Endothelial cell of umbilical vein (primary cell): ENCODE measurements around the gene RCOR1. TPM values are rescaled to one million over a fixed set of nuclear protein-coding genes. Genes with fewer than 3 reads are reported as not detected.

Experiments
- BruUV-seq: library from RNA; stranded (reverse); fragments of 400-500 nt; replicated peaks from 2 replicates; lab custom pipeline; 2021; lab: Mats Ljungman, UMichigan
- CTCF ChIA-PET: fragments of 300-600, 350-600 bp; sonication (Branson Sonifier 250); formaldehyde crosslinking; loops from one replicate; lab custom pipeline; 2021; ENCODE audit warnings: antibody characterized with exemption, inconsistent platforms; lab: Charles Lee
- POLR2A ChIA-PET: fragments of 300-600, 350-600 bp; sonication (Branson Sonifier 250); formaldehyde crosslinking; loops from one replicate; lab custom pipeline; 2021; ENCODE audit warnings: antibody characterized with exemption, inconsistent platforms; lab: Charles Lee
- DNase-seq: peaks from one replicate; pipeline ENCODE4 v3.0.0-alpha.2; 2011; ENCODE audit warnings: low read depth, low spot score
- FAIRE-seq: peaks from 2 replicates; lab custom pipeline; 2011; peaks lifted over from hg19 to GRCh38; lab: Jason Lieb, UNC
- H2AFZ ChIP-seq: 2 replicates; pipeline ENCODE4 v1.6.0; 2012; ENCODE audit warnings: low read depth, low read length, control low read depth, inconsistent platforms
- H3K27ac ChIP-seq: 2 replicates; pipeline ENCODE4 v1.5.1; 2011; ENCODE audit warnings: low read depth, mild to moderate bottlenecking, control low read depth, low read length, moderate library complexity; ENCODE audit not compliant: insufficient read depth
- H3K27me3 ChIP-seq, 2 experiments: 2 replicates each; pipeline versions ENCODE4 v1.6.0 to v1.6.1; 2011; ENCODE audit warnings: low read length in 2 of 2, mixed read lengths in 1 of 2; ENCODE audit not compliant: control insufficient read depth in 2 of 2, insufficient read depth in 2 of 2
- H3K36me3 ChIP-seq, 2 experiments: 2 replicates in 1 of 2; 3 replicates in 1 of 2; pipeline ENCODE4 v1.5.1; 2011; ENCODE audit warnings: low read length in 2 of 2, mild to moderate bottlenecking in 1 of 2, moderate library complexity in 1 of 2; ENCODE audit not compliant: control insufficient read depth in 2 of 2, insufficient read depth in 2 of 2; ENCODE audit errors: extremely low read depth in 1 of 2
- H3K4me1 ChIP-seq: 3 replicates; pipeline ENCODE4 v1.5.1; 2011; ENCODE audit warnings: mild to moderate bottlenecking, low read length; ENCODE audit not compliant: control insufficient read depth, insufficient read depth; ENCODE audit errors: extremely low read depth
- H3K4me2 ChIP-seq: 2 replicates; pipeline ENCODE4 v1.6.1; 2011; ENCODE audit warnings: low read length, control low read depth, mixed read lengths; ENCODE audit not compliant: insufficient read depth
- H3K4me3 ChIP-seq, 3 experiments: fragments of 200-600 bp in 1 of 3; sonication (generic), shearing (Covaris generic) in 1 of 3; replicated peaks in 1 of 3; 2 replicates each; pipeline ENCODE4 v1.5.1; 2011 to 2016; ENCODE audit warnings: control low read depth in 3 of 3, low read length in 3 of 3, mild to moderate bottlenecking in 2 of 3, inconsistent platforms in 1 of 3, low read depth in 1 of 3, moderate library complexity in 1 of 3; ENCODE audit not compliant: insufficient read depth in 1 of 3
- H3K79me2 ChIP-seq: 2 replicates; pipeline ENCODE4 v1.6.0; 2012; ENCODE audit warnings: low read length, inconsistent platforms; ENCODE audit not compliant: control insufficient read depth, insufficient read depth
- H3K9ac ChIP-seq: replicated peaks from 2 replicates; pipeline ENCODE3; 2011; ENCODE audit warnings: low read length, control low read depth; ENCODE audit not compliant: insufficient read depth; ENCODE audit errors: extremely low read depth
- H3K9me1 ChIP-seq: replicated peaks from 3 replicates; pipeline ENCODE4 v1.6.0; 2011; ENCODE audit warnings: mild to moderate bottlenecking, low read length; ENCODE audit not compliant: control insufficient read depth, insufficient read depth; ENCODE audit errors: extremely low read depth
- H3K9me3 ChIP-seq: replicated peaks from 2 replicates; pipeline ENCODE4 v1.5.1; 2012; ENCODE audit warnings: low read length, inconsistent platforms; ENCODE audit not compliant: control insufficient read depth, insufficient read depth
- H4K20me1 ChIP-seq: replicated peaks from 2 replicates; pipeline ENCODE3; 2011; ENCODE audit warnings: mild to moderate bottlenecking, low read length; ENCODE audit not compliant: control insufficient read depth, insufficient read depth; ENCODE audit errors: extremely low read depth
- EZH2 ChIP-seq: IDR thresholded peaks from 2 replicates; pipeline ENCODE4 v1.6.1; 2012; ENCODE audit warnings: borderline replicate concordance, low read depth, mild to moderate bottlenecking, moderate library complexity, low read length, inconsistent platforms; ENCODE audit not compliant: severe bottlenecking
- FOS ChIP-seq: IDR thresholded peaks from 2 replicates; pipeline ENCODE4 v1.6.1; 2011; ENCODE audit warnings: mild to moderate bottlenecking, low read length, moderate library complexity, borderline replicate concordance; ENCODE audit not compliant: insufficient read depth
- GATA2 ChIP-seq: IDR thresholded peaks from 2 replicates; pipeline ENCODE4 v1.7.0; 2011; ENCODE audit warnings: low read depth, mild to moderate bottlenecking, moderate library complexity, mixed read lengths, low read length; ENCODE audit not compliant: insufficient read length, insufficient read depth
- JUN ChIP-seq: IDR thresholded peaks from 2 replicates; pipeline ENCODE4 v1.6.1; 2011; ENCODE audit warnings: borderline replicate concordance, low read depth; ENCODE audit not compliant: insufficient read length, insufficient read depth
- MYC ChIP-seq: IDR thresholded peaks from one replicate; pipeline ENCODE4 v1.6.1; 2011; ENCODE audit warnings: mild to moderate bottlenecking, low read depth, low read length
- POLR2A ChIP-seq: IDR thresholded peaks from 2 replicates; pipeline ENCODE4 v1.6.1; 2012; ENCODE audit warnings: low read depth, mild to moderate bottlenecking, control low read depth, low read length
- POLR2AphosphoS5 ChIP-seq: IDR thresholded peaks from 2 replicates; pipeline ENCODE4 v1.6.1; 2012; ENCODE audit warnings: low read depth, mild to moderate bottlenecking, control low read depth, low read length, moderate library complexity; ENCODE audit not compliant: insufficient read depth
- dilution Hi-C: fragments of 300-500 bp; cut with MboI; formaldehyde crosslinking; loops from one replicate; pipeline ENCODE4 v1.15.0; 2019; ENCODE audit warnings: low sequenced_read_pairs; ENCODE audit not compliant: extremely low pct_ligation_motif_present
- intact Hi-C: fragments of 100-400 bp; cut with micrococcal nuclease; formaldehyde crosslinking; loops from one replicate; pipeline ENCODE4 v1.10.0; 2022
- polyA plus RNA-seq, 4 experiments: library from polyadenylated mRNA; depleted of rRNA in 3 of 4; stranded (reverse) in 3 of 4; unstranded in 1 of 4; fragments of >200 nt; gene quantifications; 2 replicates each; pipeline versions ENCODE4 v1.2.1 to v1.2.3, GENCODE V29; 2011 to 2012; ENCODE audit warnings: missing spikeins in 1 of 4
- total RNA-seq: library from RNA; stranded (reverse); gene quantifications from 2 replicates; pipeline ENCODE4 v1.2.3, GENCODE V29; 2021
- TF ChIP-seq, protein P1 (sequence below), 2 donors: IDR thresholded peaks; 1 replicate in 1 of 2; 2 replicates in 1 of 2; pipeline ENCODE4 v1.5.1; 2011; ENCODE audit warnings: low read length in 2 of 2, mild to moderate bottlenecking in 2 of 2, moderate library complexity in 2 of 2, control low read depth in 1 of 2, inconsistent platforms in 1 of 2, low read depth in 1 of 2; ENCODE audit not compliant: insufficient read depth in 1 of 2; ENCODE audit errors: extremely low read depth in 1 of 2

RCOR1 gene
- total and polyA plus RNA-seq, 2 donors (not counting 3 experiments of a cell fraction or from before 2014, with no cell fraction given) = 15.6 to 32.2 TPM

DNA sequence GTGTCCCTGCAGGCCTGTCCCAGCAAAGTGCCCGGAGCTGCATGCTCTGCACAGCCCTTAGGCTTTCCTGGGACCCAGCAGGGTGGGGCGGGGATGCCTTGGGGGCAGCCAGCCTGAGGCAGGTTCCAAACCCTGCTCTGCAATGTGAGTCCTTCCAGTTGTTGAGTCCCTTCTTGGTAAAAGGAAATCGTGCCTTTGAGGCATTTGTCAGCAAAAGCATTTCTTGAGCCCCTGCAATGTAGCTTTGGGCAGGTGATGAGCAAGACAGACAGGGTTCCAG, 146.7 kb downstream of the RCOR1 start:
- no peak for DNase-seq
- no peak for FAIRE-seq
- dilution Hi-C loops (no loop called here), intact Hi-C loops (no loop called here)
- H3K9ac ChIP-seq = no peak overlapping the region
- TF ChIP-seq EZH2 (no peak), JUN (no peak), MYC (no peak), FOS (no peak), POLR2A (no peak), GATA2 (no peak), POLR2AphosphoS5 (no peak)
- TF ChIP-seq, protein P1, sequence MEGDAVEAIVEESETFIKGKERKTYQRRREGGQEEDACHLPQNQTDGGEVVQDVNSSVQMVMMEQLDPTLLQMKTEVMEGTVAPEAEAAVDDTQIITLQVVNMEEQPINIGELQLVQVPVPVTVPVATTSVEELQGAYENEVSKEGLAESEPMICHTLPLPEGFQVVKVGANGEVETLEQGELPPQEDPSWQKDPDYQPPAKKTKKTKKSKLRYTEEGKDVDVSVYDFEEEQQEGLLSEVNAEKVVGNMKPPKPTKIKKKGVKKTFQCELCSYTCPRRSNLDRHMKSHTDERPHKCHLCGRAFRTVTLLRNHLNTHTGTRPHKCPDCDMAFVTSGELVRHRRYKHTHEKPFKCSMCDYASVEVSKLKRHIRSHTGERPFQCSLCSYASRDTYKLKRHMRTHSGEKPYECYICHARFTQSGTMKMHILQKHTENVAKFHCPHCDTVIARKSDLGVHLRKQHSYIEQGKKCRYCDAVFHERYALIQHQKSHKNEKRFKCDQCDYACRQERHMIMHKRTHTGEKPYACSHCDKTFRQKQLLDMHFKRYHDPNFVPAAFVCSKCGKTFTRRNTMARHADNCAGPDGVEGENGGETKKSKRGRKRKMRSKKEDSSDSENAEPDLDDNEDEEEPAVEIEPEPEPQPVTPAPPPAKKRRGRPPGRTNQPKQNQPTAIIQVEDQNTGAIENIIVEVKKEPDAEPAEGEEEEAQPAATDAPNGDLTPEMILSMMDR (IDR thresholded peaks at IDR 0.05; ENCODE audit: extremely low read depth in 1 of 2, insufficient read depth in 1 of 2, low read depth in 1 of 2, low read length in 2 of 2) = no peak
- no TSS peak for BruUV-seq
- no peaks in the 10 kb centered on the region for H3K36me3 ChIP-seq
- POLR2A ChIA-PET = no interaction called here
- no peaks in the 10 kb centered on the region for H3K4me1 ChIP-seq
- CTCF ChIA-PET = no interaction called here
- H3K27me3 ChIP-seq = no peaks in the 10 kb centered on the region
- H3K4me3 ChIP-seq = no peak overlapping the region
- no peaks in the 10 kb centered on the region for H4K20me1 ChIP-seq
- H3K9me3 ChIP-seq = peaks cover 2% of the 10 kb centered on the region
- no peaks in the 10 kb centered on the region for H3K79me2 ChIP-seq
- H2AFZ ChIP-seq = no peak overlapping the region
- H3K27ac ChIP-seq = no peak overlapping the region
- no peak overlapping the region for H3K4me2 ChIP-seq
- no peaks in the 10 kb centered on the region for H3K9me1 ChIP-seq
